GM10266 (cell line): ENCODE measurements around the gene SLC5A1.

ENCODE experiments used
- DNase-seq: peaks from one replicate; pipeline ENCODE4 v3.0.0; 2012; ENCODE audit errors: extremely low spot score
- CTCF ChIP-seq: IDR thresholded peaks from 2 replicates; pipeline ENCODE4 v1.5.1; 2012; ENCODE audit warnings: mild to moderate bottlenecking, low read depth; ENCODE audit not compliant: control insufficient read depth, insufficient read depth; ENCODE audit errors: missing control alignments

SLC5A1 gene

DNA sequence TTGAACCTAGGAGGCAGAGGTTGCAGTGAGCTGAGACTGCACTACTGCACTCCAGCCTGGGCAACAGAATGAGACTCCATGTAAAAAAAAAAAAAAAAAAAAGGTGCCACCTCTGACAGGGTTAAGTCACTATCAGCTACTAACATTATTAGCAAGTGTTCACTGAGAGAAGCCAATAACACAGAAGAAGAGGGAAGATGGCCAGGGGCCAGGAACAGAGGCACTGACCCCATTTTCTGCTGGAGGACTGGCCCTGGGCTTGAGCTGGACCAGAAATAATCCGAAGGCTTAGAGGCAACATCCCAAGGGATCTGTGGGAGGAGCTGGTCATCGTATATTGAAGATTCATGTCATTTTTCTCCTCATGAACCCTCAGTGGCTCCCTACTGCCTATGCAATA is 5.0 kb downstream of the SLC5A1 start:
- no peak for DNase-seq
- TF ChIP-seq CTCF = no peak

DNA sequence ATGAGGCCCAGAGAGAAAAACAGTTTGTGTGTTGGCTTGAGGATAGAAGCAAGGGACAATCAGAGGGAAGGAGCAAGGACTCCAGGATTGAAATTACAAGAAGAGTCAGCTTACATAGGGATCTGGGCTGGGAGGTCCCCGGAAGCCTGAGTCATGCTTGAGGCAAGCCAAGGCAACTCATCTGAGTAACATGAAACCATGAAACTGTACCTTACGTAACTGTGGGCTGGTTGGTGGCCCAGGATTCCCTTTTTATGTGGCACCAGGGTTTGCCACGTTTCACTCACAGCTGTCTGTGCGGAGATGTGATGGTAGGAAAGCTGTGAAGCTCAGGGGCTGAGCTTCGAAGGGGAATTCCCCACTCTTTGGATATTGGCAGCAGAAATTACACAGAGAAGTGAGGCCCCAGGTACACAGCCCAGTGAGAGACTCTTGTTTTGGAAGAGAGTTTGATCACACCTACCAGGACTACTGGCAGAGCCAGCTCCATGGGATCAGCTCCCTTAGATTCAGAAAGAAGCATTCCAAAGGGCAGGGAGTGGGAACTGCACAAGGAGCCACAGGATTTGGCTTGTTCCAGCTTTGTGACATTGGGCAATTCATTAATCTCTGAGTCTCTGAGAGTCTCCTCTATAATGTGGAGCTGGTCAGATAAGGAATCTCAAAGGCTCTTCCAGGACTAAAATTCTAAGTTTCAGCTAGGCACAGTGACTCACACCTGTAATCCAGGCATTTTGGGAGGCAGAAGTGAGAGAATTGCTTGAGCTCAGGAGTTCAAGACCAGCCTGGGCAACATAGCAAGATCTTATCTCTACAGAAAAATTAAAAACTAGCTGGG is 7.8 kb downstream of the SLC5A1 start:
- TF ChIP-seq CTCF = no peak
- DNase-seq = peak; percentile 62

DNA sequence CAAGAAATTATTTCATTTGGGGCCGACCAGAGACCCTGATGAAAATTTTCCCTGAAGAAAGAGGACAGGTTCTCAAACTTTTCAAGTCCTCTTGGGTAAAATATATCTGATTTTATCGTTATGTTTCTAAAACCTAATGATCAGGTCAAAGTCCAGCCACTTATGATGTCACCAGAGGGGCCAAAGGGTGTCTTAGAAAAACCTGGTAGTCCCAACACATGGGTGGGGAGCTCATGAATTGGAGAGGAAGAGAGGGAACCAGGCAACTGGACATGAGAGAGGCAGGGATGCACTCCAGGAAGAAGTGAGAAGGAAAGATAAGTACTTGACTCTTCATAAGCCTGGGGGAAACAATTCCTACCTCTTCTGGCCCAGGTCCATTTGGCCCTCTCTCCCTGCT is 9.2 kb downstream of the SLC5A1 start:
- TF ChIP-seq CTCF = no peak
- DNase-seq = no peak

DNA sequence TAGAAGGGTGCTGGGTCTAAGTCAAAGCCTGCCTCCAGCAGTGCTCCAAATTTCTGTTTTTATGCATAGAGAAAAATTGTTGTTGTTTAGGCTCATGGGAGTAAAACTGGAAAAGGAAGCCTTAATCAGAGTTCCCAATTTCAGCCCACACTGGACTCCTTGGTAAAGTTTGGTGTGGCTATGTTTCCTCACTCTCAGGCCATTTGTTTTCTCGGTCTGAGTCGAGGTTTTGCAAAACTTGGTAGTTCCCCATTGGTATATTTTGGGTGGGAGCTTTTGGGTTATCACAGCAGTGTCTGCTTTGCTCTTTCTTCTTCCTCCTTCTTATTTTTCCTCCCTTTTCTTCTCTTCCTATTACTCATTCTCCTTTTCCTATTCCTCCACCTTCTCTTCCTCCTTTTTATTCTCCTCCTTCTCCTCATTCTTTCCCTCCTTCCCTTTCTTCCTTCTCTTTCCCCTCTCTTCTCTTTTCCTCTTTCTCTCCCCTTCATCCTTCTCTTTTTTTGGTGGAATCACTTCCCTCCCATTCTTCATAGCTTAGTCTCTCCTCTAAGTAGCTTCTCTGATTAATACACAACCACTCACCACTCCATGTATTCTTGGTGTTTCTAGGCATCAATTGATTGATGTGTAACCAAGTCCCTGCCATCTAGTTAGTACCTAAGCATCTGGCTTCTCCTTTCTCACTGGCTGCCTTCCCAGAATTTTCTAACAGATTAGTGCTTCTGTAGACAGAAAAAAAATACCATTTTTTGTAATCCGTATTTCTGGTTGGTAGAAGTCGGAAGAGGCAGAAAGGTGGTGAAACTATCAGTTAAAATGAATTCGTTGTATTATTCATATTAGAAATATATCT is 10.1 kb downstream of the SLC5A1 start:
- no peak for DNase-seq

GRCh38 chr22:32055069-32055468 is 12.0 kb downstream of the SLC5A1 start:
- no peak for TF ChIP-seq CTCF
- DNase-seq = no peak

More for the DNA sequence above, 10.1 kb downstream of the SLC5A1 start:
- no peak for TF ChIP-seq CTCF

- no peak for TF ChIP-seq CTCF
- no peak for DNase-seq
Measured at GRCh38 chr22:32058656-32059260, 15.7 kb downstream of the SLC5A1 start.

DNA sequence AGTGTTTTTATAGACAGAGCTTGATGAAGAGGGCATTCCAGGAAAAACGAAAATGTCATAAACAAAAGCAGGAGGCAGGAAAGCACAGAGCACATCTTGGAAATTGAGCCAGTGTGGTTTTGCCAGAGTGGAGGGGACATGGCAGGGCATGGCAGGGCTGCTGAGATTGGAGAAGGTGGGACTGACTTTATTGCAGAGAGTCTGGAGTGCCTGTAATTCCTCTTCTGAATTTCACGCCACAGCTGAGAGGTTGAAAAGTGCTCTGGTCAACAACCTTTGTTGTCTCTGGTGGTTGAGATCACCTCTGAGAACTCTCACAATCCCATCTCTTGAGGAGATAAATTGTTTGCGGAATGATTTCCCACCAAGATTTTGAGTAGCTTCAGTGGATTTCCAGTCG is 16.4 kb downstream of the SLC5A1 start:
- no peak for TF ChIP-seq CTCF
- DNase-seq = no peak
